Anterior cingulate cortex (tissue), 58 donors: ENCODE data around the gene STXBP4.

Source experiments
- DNase-seq, 58 donors: peaks; one replicate each; lab custom pipeline; 2025; lab: John Stamatoyannopoulos, UW

The STXBP4 gene

DNA sequence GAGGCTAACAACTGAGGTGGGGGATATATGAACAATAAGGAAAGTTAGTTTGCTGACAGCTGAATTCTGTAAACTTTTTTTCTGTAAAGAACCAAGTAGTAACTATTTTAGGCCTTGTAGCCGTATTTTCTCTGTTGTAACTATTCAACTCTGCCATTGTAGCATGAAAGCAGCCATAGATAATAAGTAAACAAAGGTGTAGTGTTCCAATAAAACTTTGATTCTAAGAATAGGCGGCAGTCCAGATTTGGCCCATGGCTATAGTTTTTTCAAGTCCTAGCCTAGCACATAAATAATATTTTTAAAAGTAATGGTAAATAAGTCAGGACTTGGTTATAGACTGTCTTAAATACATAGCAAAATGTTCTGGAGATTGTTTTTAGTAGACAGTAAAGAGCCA, 142.0 kb downstream of the STXBP4 start:
- no peak for DNase-seq

DNA sequence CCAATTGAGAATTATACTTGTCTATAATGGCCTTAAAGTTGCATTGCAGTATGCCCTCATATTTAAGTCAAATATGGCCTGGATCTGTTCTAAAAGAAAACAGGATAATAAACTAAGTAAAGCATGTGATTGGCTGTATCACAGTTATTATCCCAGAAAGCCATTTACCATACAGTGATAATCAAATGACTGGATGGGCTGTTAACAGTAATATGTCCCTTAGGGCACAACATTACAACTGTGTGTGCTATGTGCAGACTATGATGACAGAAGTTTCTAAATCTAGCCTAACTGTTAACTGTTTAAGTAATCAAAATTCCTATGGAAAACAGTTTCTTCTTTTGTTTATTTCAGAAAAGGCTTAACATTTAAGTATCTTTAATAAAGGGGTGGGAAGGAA, 145.7 kb downstream of the STXBP4 start:
- DNase-seq = no peak

DNA sequence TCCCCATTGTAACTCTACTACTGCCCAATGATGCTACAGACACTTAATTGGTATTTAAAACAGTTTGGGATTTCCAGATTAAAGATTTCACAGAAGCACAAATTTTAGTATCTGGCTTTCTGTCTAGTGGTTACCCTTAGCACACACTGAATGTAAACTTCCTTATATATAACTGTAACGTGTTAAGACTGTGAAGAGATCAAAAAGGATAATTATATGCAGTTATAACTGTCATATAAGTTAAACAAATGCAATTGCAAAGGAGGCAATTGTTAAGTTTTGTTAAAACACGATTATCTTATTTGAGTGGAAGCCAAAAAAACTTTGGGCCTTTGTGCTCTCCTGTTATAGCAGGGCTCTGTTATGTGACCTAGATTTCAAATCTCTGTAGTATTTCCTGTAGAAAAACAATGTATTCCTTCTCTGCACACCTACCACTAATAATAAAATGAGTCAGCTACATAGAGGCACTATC, 147.9 kb downstream of the STXBP4 start:
- no peak for DNase-seq

DNA sequence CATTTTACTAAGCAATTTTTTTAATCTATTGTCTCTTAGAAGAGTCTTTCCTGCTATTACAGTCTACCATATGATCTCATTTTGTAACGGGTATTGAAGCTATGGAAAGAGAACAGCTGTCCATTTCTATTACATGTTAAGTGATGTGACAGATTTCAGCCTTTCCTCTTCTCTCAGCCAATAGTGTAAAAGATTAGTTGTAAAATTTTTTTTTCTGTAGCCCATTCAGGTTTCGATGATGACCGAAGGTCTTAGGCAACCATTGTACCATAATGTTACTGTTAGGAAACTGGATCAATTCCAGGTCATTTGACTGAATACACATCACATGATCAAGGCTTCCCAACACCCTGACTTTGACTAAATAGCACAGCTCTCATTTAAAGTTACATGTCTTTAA, 148.6 kb downstream of the STXBP4 start:
- DNase-seq = no peak

DNA sequence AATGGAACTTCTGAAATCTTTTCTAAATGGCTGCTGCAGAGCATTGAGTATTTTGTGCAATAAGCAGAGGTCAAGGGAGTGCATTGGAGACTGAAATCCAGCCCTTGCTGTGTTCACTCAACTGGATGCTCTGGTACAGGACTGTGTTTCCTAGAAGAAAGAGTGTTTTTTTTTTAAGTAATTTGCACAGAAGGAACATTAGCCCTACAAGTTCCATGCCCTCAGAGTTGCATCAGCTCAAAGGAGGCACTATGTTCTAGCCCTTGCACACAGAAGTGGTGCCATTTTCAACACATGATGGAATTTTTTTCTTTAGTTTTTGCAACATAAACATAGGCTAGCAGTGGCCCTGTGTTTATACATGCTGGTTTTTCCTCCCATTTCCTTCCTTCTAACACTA, 152.1 kb downstream of the STXBP4 start:
- no peak for DNase-seq

DNA sequence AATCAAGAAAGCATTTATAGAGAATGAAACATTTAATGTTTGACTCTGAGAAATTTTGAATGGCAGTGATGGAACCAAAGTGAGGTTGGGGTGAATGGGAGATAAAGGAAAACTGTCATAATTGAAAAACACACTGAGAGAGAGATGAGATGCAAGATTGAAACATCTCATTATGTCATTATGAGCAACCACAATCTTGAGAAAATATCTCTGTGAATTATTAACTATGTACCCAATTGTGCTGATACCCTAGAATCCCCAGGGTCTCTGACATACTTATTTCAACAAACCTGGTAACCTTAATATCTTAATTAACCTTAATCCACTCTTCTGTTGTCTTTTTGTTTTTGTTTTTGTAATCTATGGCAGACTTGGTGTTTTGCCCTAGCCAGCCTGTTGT, 152.7 kb downstream of the STXBP4 start:
- DNase-seq = no peak

DNA sequence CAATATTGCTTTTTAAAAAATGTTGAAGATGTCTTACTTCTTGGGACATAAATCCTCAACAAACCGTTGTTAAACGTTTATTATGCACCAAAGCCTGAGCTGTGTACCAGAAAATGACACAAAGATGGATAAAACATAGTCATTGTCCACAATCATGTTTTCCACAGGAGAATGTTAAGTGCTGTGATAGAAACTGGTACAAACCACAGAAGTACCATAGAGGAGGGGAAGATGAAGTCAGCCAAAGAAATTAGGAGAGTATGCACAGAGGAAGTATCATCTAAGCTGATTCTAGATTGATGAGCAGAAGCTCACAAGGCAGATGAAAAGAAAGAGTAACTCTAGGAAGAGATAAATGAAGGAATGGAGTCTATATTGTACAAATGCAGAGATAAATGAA, 153.5 kb downstream of the STXBP4 start:
- no peak for DNase-seq

DNA sequence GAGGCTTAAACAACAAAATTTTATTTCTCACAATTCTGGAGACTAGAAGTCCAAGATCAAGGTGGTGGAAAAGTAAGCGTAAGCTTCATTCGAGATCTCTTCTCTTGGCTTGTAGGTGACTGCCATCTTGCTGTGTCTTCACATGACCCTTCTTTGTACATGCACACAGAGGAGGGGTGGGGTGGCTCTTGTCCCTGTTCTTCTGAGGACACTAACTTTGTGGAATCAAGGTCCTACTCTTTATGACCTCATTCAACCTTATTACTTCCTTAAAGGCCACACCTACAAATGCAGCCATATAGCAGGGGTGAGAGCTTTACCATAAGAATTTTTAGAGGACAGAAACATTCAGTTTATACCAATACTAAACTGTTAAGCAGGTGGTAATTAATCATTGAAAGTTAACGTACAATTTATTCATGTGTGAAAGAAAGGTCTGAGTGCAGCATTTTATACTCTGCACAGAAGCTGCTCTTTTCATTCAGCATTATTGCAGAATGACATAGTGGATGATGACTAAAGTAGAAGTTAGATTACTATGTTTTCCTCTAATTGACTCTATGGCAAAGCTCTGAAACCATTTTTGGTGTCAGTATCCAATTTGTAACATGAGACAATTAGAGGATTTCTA, 156.3 kb downstream of the STXBP4 start:
- DNase-seq = no peak

DNA sequence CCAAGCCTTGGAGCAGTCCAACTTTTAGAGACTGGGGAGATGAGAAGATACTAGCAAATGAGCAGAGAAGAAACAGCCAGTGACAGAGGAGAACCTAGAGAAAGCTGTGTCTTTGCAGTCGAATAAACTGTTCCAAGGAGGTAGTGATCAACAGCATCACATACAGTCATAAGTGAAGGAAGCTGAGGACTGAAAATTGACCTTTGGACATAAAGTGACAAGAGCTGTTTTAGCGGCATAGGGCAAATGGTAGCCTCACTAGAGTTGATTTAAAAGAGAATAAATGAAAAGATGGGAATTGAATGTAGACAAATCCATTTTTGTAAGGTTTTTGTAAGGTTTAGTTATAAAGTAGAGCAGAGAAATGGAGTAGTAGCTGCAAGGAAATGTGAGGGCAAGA, 165.0 kb downstream of the STXBP4 start:
- no peak for DNase-seq

DNA sequence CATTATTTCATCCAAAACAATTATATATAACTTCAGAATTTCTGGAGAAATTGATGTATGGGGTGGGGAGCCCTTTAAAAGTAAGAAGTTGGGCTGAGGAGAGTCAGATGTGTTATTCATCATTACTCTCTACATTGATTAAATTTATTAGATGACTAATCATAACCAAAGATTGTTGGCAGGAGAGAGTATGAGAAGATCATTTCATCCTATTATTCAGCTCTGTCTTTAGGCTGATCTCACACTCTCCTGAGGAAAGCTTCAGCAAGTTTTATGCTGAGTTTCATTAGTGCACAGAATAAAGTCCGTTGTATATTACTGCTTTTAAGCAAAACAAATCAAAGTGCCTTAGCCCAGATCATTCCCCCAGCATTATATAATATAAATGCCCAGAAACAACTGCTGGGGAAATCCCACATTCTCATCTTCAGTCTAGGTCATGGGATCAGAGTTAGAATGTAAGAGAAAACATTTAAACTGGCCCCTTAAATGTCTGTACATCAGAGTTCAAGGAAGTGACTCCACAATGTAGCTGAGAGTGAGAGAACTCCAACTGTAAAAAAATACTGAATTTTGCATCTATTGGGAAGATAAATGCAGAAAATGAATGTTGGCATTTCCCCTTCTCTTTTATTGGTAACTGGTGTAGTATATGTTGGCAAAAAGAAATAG, 166.1 kb downstream of the STXBP4 start:
- no peak for DNase-seq

DNA sequence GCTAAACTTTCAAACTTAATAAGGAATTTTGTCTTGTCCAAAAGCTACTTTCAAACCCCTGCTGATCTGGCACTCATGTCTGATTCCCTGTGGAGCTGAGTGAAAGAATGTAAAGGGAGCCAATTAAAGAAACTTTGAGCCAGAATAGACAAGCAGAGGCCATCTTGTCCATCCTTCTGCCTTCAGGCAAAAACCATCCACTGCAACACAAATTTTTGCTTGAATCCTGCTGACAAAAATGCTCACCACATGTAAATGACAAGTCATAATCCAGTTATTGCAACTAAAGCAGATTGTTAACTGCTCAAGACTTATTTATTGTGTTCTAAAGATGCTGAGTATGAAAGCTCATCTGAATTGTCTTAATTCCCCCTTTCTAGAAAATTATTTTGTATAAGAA, 172.2 kb downstream of the STXBP4 start:
- no peak for DNase-seq

DNA sequence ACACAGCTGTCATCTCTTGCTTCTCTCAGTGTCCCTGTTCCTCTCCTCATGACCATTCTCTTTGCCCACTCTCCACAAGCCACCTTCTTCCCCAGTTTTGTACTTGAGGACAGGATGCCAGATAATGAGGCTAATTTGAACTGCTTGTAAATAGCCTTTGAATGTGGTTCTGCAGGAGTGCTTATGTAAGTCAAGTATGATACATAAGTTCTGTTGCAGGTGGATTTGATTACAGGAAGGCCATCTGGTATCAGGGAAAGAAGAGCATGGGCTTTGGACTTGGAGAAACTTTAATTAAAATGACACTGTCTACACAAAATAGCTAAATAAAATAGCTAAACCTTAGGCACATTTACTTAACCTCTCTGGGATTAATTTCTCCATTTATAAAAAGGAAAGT, 176.0 kb downstream of the STXBP4 start:
- no peak for DNase-seq

DNA sequence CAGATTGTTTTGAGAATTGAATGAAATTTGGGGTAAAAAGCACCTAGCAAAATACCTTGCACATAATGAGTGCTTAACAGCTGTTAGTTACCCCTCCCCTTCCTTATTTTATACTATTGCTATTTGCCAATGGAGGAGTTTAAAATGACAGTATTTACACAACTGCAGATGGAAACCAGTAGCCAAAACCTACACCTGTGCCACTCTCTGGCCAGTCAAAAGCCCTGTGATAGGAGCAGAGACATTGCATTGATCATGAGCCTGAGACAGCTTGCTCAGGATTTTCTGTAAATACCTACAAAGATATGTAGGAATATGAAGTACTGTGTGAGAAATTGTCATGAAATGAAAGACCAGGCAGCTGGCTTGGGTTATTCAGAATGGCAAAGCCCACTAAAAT, 180.9 kb downstream of the STXBP4 start:
- DNase-seq = no peak

DNA sequence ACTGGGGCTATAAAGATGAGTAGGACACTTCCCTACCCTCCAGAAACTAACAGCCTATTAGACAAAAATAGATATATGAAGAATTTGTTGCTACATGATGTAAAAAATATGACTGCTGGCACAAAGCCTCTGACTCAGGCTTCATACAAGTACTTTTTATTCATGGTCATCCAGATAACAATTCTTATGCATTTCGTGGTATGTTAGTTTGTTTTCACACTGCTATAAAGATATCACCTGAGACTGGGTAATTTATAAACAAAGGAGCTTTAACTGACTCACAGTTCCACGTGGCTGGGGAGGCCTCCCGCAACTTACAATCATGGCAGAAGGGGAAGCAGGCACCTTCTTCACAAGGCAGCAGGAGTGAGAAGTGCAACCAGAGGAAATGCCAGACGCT, 183.7 kb downstream of the STXBP4 start:
- DNase-seq = no peak

DNA sequence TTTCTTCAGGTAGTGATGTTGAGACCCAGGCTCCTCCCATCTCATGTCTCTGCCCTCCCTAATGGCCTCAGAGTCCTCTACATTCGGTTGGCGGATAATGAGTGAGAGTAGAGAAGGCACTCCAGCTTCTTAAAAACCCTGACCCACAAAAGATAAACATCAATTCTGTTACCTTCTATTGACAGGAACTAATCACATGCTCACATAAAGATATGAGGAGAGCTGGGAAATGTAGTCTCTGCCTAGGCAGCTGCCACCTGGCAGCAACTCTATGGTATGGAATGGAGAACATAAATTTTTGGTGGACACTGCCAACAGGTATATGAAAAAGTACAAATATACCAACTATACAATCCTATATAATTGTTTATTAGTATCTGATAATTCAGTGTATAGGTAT, 185.5 kb downstream of the STXBP4 start:
- no peak for DNase-seq

DNA sequence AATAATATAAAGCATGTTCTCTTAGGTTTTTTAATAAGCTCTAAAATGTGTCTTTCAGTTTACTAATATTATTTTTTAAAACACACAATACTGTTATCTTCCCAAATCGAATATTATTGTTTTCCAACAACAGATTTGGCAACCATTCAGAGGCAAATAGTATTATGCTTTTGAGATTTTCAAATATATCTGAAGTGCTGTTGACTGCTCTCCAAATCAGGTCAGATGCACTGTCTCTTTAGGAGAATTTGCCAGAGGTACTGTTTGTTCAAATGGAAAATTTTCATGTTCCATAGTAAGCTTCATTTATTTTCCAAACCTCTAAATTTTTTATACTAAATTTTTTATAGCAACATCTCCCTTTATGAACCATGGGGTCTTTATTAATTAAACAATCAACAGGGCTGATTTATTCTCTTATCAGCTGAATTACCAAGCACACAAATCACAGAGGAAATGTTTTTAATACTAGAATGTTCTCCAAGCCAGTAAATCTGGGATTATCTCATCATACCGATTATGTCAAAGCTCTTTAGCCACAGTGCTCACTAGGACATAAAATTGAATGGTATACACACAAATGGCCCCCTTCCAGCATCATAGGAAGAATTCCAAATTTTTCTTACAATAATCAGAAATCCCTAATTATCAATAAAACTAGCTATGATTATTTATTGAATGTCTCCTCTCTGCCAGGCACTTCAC, 187.4 kb downstream of the STXBP4 start:
- DNase-seq = no peak

DNA sequence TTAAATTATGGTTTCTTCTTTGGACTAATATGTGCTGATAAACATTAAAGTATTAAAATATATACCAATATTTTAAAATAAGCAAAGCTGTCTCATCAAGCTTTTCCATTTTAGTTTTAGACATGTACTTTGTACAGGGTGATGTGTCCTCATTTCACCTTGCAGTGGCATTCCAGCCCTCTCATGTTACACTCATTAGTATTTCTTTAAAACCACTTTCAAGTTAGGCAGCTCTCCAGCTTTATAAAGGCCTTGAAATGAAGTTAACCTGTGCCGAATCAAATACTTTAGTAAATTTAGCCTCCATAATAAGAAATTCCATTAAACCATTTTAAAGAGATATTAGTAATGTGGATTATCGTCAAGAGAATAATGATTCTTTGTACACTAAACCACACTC, 188.6 kb downstream of the STXBP4 start:
- no peak for DNase-seq

DNA sequence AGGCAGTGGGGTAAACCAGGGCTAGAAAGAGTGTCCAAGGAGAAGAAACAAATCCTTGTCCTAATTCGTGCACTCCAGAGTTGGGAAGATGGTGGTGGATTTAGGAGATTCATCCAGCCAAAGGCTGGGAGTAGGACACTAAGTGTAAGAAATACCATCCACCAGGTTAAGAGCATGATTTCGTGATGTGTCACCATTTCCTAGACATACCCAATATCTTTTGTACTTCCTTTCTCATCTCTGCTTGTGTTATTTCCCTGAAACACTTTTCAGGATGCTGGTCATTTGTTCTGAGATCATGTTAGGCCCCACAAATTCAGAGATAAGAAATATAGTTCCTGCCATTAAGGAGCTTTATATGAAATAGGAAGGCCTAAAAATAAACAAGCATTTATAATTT, 189.9 kb downstream of the STXBP4 start:
- no peak for DNase-seq

DNA sequence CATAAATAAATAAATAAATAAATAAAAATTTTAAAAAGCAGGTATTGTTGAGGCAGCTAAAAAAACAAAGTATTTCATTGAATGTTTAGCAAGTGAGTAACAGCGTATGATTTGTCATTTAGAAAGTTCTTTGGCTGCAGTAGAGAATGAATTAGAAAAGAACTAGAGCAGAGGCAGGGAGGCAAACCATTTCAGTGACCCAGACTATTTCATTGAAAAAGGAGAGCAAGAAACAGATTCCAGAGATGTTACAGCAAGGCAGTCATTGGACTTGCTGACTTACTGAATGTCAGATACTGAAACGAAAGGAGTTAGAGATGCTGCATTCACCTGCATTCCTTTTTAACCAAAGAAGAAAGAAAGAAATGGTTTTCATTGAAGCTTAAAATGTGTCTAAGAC, 190.7 kb downstream of the STXBP4 start:
- DNase-seq = no peak

DNA sequence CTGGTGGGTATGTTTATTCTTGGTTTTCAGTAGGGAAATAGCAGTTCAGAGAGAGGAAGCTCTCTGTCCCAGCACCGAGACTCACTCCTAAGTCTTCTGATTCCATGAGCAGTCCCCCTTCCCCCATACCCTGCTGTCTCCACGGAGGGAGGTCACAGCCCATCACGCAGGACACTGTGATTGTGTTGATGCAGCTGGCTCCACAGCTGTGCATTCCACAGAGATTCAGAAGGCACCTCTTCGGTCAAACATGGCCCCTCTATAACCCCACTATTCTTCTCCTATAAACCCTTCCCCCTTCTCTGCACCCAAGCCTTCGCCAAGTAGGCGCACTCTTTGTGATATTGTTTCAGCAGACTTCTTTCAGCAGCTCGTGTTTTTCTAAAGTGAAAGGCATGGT, 191.9 kb downstream of the STXBP4 start:
- DNase-seq = peak in 1 of 58 donors; percentile 0

DNA sequence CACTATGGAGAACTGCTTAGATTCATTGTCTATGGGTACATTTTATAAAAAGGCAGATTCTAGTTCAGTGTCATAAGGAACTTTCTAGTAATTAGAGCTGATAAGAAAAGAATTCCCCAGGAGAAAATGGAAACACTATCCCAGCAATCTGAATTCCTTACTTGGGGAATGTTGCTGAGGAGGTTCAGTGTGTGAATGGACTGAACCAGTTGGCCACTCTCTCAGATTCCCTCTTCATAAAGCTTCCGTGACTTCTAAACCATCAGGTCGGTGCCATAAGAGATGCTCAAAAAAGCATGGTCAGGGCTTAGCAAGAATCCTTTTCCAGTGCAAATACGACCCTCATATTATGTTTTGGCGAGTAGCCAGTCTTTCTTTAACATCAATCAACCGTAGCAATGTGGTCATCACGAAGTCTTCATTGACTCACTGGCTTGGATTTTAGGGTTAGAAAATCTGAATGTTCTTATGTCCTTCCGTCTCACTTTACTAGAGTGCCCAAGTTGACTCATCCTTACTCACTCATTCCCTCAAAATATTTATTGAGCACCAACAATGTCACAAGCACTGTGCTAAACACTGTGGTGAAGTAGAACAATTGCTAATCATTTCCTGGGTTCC, 193.5 kb downstream of the STXBP4 start:
- DNase-seq = no peak

DNA sequence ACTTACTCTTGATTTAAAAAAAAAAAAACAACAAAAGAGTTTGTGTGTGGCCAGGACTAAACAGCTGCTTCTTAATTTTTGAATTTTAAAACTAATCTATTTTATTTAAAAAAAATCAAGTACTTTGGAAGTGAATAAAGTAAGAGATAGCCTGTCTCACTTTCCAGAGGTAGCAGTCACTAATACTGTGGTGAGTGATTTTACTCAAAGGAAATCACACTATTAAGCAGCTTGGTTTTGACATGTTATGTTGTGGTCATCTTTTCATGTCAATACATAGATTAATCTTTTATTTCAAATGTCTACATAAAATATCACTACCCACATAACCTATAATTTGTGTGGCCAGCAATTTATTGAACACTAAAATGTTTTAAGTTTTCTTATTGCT, 194.0 kb downstream of the STXBP4 start:
- DNase-seq = no peak
